Measurements from ENCODE around the gene WASHC3.
"Not testable (repeated sequence)": the region's sequence is repeated elsewhere in the genome, so short reads cannot be mapped to it uniquely, and the experiment has no call there.

Gene WASHC3

GRCh38 chr12:102061560-102062418 lies at the start of gene WASHC3:
Gene WASHC3 (minus strand): TSS chr12:102061991. CDS start chr12:102061962, 29 bp downstream.
- peak within 1 kb of the TSS; percentile 100 for H3K27ac Mint-ChIP-seq
- no peaks in the 10 kb centered on the region for H3K27me3 Mint-ChIP-seq
- H3K4me1 Mint-ChIP-seq, result peaks cover 10% of the 10 kb centered on the region
- no peaks in the 10 kb centered on the region for H3K9me3 Mint-ChIP-seq
- peaks cover 12% of the 10 kb centered on the region for H3K36me3 Mint-ChIP-seq
- H3K4me3 Mint-ChIP-seq, result peak within 1 kb of the TSS; percentile 94
- ATAC-seq (ENCODE audit: low read depth) (peak; percentile 90), DNase-seq (ENCODE audit: low spot score in 2 of 2) (peak; percentile 85 to 90)

DNA sequence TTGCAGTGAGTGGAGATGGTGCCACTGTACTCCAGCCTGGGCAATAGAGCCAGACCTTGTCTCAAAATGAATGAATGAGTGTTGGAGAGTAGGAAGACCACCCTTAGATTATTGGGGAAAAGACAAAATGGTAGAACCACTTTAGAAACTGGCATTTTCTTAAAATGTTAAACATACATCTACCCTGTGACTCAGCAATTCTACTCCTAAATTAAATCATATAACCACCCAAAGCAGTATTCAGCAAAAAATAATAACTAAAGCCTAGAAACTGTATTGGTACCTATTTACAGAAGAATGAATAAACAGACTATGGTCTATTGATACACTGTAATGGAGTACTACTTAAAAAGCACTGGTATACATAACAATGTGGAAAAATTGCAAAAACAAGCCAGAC lies 49.0 kb upstream of the WASHC3 start:
- no peak overlapping the region for H3K4me3 Mint-ChIP-seq
- ATAC-seq (ENCODE audit: low read depth) (no peak), DNase-seq (ENCODE audit: low spot score in 2 of 2) (no peak)
- no peaks in the 10 kb centered on the region for H3K9me3 Mint-ChIP-seq
- H3K27me3 Mint-ChIP-seq, result no peaks in the 10 kb centered on the region
- peaks cover 45% of the 10 kb centered on the region for H3K36me3 Mint-ChIP-seq
- H3K27ac Mint-ChIP-seq, result no peak overlapping the region
- peaks cover 2% of the 10 kb centered on the region for H3K4me1 Mint-ChIP-seq

DNA sequence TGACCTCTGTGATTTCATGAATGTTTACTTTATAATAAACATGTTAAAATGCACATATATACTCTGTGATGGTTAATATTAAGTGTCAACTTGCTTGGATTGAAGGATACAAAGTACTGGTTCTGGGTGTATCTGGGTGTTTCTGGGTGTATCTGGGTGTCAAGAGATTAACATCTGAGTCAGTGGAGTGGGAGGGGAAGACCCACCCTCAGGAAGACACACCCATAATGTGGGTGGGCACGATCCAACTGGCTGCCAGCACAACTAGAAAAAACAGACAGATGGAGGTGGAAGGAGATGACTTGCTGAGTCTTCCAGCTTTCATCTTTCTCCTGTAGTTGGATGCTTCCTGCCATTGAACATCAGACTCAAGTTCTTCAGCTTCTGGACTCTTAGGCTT lies 46.2 kb upstream of the WASHC3 start:
- ATAC-seq (ENCODE audit: low read depth) (no peak), DNase-seq (ENCODE audit: low spot score in 2 of 2) (no peak)
- H3K27ac Mint-ChIP-seq, result no peak overlapping the region
- no peaks in the 10 kb centered on the region for H3K27me3 Mint-ChIP-seq
- no peaks in the 10 kb centered on the region for H3K4me1 Mint-ChIP-seq
- H3K36me3 Mint-ChIP-seq, result peaks cover 53% of the 10 kb centered on the region
- no peak overlapping the region for H3K4me3 Mint-ChIP-seq
- no peaks in the 10 kb centered on the region for H3K9me3 Mint-ChIP-seq

GRCh38 chr12:102106905-102107304 lies 45.1 kb upstream of the WASHC3 start:
- no peaks in the 10 kb centered on the region for H3K4me1 Mint-ChIP-seq
- no peak overlapping the region for H3K4me3 Mint-ChIP-seq
- H3K27ac Mint-ChIP-seq, result no peak overlapping the region
- H3K27me3 Mint-ChIP-seq, result no peaks in the 10 kb centered on the region
- ATAC-seq (ENCODE audit: low read depth) (no peak), DNase-seq (ENCODE audit: low spot score in 2 of 2) (no peak)
- no peaks in the 10 kb centered on the region for H3K9me3 Mint-ChIP-seq
- H3K36me3 Mint-ChIP-seq, result peaks cover 54% of the 10 kb centered on the region

GRCh38 chr12:102096855-102097254 lies 35.1 kb upstream of the WASHC3 start:
- no peaks in the 10 kb centered on the region for H3K4me1 Mint-ChIP-seq
- no peaks in the 10 kb centered on the region for H3K27me3 Mint-ChIP-seq
- no peak overlapping the region for H3K27ac Mint-ChIP-seq
- H3K9me3 Mint-ChIP-seq, result no peaks in the 10 kb centered on the region
- H3K36me3 Mint-ChIP-seq, result peaks cover 13% of the 10 kb centered on the region
- H3K4me3 Mint-ChIP-seq, result no peak overlapping the region
- DNase-seq (ENCODE audit: low spot score in 2 of 2) (no peak), ATAC-seq (ENCODE audit: low read depth) (no peak)

DNA sequence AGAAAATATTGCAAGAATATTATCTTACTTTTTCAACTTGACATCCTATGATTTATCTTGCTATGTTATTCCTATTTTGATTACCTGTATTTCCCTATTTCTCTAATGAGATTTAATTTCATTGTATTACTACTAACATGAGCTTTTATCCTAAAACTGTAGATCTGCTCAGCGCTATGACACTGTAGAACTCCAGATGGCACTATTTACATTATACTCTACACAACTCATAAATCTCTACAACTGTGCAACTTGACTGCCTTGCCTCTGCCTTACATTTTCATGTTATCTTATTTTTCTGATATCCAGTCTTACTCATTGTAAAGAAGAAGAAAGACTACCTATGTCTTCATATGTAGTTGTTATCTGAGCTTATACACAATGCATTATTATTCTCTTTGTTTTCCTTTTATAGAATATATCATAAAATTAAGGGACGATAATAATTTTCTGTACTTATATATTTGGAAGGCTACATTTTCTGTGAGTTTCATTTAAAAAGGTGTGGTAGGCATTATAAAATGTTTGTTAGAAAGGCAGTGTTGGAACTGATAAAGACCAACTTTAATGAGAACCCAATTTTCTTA lies 34.0 kb upstream of the WASHC3 start:
- ATAC-seq (ENCODE audit: low read depth) (peak; percentile 32), DNase-seq (ENCODE audit: low spot score in 2 of 2) (no peak)
- H3K4me3 Mint-ChIP-seq, result no peak overlapping the region
- no peaks in the 10 kb centered on the region for H3K4me1 Mint-ChIP-seq
- H3K27me3 Mint-ChIP-seq, result no peaks in the 10 kb centered on the region
- H3K9me3 Mint-ChIP-seq, result no peaks in the 10 kb centered on the region
- H3K36me3 Mint-ChIP-seq, result peaks cover 13% of the 10 kb centered on the region
- H3K27ac Mint-ChIP-seq, result no peak overlapping the region

- ATAC-seq (ENCODE audit: low read depth), result no peak
- no peak overlapping the region for H3K27ac Mint-ChIP-seq
Measured at GRCh38 chr12:102093319-102093718, 31.5 kb upstream of the WASHC3 start.

GRCh38 chr12:102089228-102089835 lies 27.5 kb upstream of the WASHC3 start:
- H3K36me3 Mint-ChIP-seq, result peaks cover 16% of the 10 kb centered on the region
- not testable (repeated sequence) for H3K4me3 Mint-ChIP-seq; H3K9me3 Mint-ChIP-seq; ATAC-seq (ENCODE audit: low read depth); H3K4me1 Mint-ChIP-seq; DNase-seq (ENCODE audit: low spot score in 2 of 2); H3K27me3 Mint-ChIP-seq; H3K27ac Mint-ChIP-seq

More at GRCh38 chr12:102093319-102093718, 31.5 kb upstream of the WASHC3 start:
- no peak for DNase-seq (ENCODE audit: low spot score in 2 of 2)
- Mint-ChIP-seq H3K4me3 (no peak overlapping the region), H3K27me3 (no peaks in the 10 kb centered on the region), H3K36me3 (peaks cover 14% of the 10 kb centered on the region), H3K9me3 (no peaks in the 10 kb centered on the region), H3K4me1 (no peaks in the 10 kb centered on the region)

DNA sequence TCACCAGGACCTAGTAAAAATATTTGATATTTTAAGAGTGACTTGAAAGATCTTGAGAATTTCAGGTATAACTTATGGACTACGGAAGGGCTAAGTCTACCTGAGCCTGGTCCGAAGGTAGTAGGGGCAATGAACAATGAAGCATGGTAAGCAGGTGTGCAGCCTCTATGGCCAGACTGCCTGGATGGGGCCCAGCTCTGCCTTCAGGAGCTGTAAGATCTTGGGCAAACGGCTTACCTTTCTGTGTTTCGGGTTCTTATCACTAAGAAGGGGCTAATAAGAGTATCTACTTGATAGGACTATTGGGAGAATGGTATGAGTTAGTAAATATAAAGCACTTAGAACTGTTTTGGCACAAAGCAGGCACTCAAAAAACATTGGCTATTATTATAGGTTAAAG lies 19.1 kb upstream of the WASHC3 start:
- no peaks in the 10 kb centered on the region for H3K27me3 Mint-ChIP-seq

DNA sequence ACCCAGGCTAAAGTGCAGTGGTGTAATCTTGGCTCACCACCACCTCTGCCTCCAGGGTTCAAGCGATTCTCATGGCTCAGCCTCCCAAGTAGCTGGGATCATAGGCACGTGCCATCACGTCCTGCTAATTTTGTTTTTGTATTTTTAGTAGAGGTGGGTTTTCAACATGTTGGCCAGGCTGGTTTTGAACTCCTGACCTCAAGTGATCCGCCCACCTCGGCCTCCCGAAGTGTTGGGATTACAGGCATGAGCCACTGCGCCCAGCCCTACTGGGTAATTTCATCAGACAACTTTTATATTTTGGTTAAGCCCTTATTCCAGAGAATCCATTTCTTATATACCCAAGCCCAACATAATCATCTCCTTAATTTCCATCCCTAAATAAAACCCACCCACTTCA lies 10.3 kb upstream of the WASHC3 start:
- ATAC-seq (ENCODE audit: low read depth); H3K9me3 Mint-ChIP-seq; H3K27me3 Mint-ChIP-seq; H3K4me3 Mint-ChIP-seq; H3K4me1 Mint-ChIP-seq; H3K27ac Mint-ChIP-seq; H3K36me3 Mint-ChIP-seq; DNase-seq (ENCODE audit: low spot score in 2 of 2): not testable (repeated sequence)

More for the DNA sequence above, 19.1 kb upstream of the WASHC3 start:
- ATAC-seq (ENCODE audit: low read depth) (no peak), DNase-seq (ENCODE audit: low spot score in 2 of 2) (no peak)
- no peaks in the 10 kb centered on the region for H3K9me3 Mint-ChIP-seq
- peaks cover 27% of the 10 kb centered on the region for H3K36me3 Mint-ChIP-seq
- no peak overlapping the region for H3K4me3 Mint-ChIP-seq
- no peaks in the 10 kb centered on the region for H3K4me1 Mint-ChIP-seq
- H3K27ac Mint-ChIP-seq, result no peak overlapping the region

DNA sequence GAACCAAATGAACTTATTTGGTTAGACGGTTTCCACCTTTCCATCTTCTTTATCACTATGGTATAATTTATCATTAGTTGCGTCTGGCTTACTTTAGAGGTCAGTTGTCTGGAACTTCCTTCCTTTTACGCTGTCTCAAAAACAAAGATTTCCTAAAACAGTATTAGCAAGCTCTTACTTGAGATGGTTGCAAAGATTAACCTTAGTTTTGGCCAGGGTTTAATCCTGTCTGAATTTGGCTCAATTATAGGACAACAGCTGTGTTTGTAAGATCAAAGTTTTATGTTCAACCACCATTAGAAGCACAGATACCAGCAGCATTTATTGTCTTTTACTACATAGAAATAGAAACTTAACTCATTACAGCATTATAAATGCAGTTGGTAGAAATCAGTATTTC lies 7.9 kb upstream of the WASHC3 start:
- no peaks in the 10 kb centered on the region for H3K9me3 Mint-ChIP-seq

DNA sequence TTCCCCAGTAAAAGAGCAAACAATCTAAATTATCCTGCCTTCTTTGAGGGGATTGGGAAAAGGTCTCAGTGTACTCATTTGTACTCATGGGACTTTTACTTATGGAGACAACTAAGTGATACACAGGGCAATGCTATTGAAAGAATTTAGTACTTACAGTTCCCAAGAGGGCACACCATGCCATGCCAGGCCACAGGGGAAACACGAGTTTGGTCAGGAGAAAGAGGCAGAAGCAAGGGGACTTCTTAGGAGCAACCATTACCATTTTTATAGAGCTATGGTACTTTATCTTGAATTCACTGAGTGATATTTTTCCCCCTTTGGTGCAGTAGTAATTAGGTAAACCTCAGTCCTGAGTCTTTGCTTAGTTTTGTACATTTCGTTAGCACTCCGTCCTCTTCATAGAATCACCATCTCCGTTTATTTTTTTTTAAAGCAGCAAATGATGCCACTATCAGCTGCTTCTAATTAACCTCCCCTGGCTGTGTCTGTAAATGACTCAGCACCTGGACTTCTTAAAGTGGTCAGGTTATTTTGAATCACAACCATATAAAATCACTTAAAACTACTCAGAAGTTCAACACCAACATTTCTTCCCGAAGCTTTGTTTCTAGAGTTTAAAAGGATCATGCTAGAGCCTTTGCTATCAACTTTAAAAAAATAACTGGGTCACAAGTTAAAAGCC lies 5.9 kb upstream of the WASHC3 start:
- no peaks in the 10 kb centered on the region for H3K36me3 Mint-ChIP-seq
- H3K27ac Mint-ChIP-seq, result no peak overlapping the region
- DNase-seq (ENCODE audit: low spot score in 2 of 2) (no peak), ATAC-seq (ENCODE audit: low read depth) (no peak)
- no peak overlapping the region for H3K4me3 Mint-ChIP-seq
- no peaks in the 10 kb centered on the region for H3K27me3 Mint-ChIP-seq
- no peaks in the 10 kb centered on the region for H3K4me1 Mint-ChIP-seq
- no peaks in the 10 kb centered on the region for H3K9me3 Mint-ChIP-seq

More for the DNA sequence above, 7.9 kb upstream of the WASHC3 start:
- Mint-ChIP-seq H3K27me3 (no peaks in the 10 kb centered on the region), H3K4me3 (no peak overlapping the region), H3K27ac (no peak overlapping the region), H3K4me1 (no peaks in the 10 kb centered on the region), H3K36me3 (peaks cover 1% of the 10 kb centered on the region)
- DNase-seq (ENCODE audit: low spot score in 2 of 2) (no peak), ATAC-seq (ENCODE audit: low read depth) (no peak)

GRCh38 chr12:102064476-102064875 lies 2.7 kb upstream of the WASHC3 start:
- ATAC-seq (ENCODE audit: low read depth) (no peak), DNase-seq (ENCODE audit: low spot score in 2 of 2) (no peak)
- H3K4me3 Mint-ChIP-seq, result no peak overlapping the region
- no peak overlapping the region for H3K27ac Mint-ChIP-seq
- H3K27me3 Mint-ChIP-seq, result no peaks in the 10 kb centered on the region
- no peaks in the 10 kb centered on the region for H3K9me3 Mint-ChIP-seq
- H3K36me3 Mint-ChIP-seq, result no peaks in the 10 kb centered on the region
- peaks cover 9% of the 10 kb centered on the region for H3K4me1 Mint-ChIP-seq

DNA sequence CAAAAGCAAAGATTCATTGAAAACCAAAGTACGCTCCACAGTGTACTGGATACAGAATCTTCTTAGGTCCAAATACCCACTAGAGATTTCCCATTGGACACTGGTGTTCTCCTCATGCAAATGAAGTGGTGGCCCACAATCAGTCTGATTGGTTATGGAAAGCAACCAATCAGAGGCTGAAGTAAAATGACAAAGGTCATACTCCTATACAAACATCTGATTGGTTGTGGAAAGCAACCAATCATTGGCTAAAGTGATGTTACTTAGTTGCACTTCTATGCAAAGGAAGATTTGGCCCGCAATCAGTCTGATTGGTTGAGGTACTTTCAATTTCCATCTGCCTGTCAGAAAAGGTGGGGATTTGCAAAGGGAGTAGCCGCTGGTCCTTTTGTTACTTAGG lies 1.3 kb upstream of the WASHC3 start:
- ATAC-seq (ENCODE audit: low read depth), result no peak
- Mint-ChIP-seq H3K27ac (no peak overlapping the region), H3K9me3 (no peaks in the 10 kb centered on the region), H3K27me3 (no peaks in the 10 kb centered on the region), H3K4me3 (no peak overlapping the region), H3K36me3 (peaks cover 6% of the 10 kb centered on the region), H3K4me1 (peaks cover 9% of the 10 kb centered on the region)
- no peak for DNase-seq (ENCODE audit: low spot score in 2 of 2)

Measured in memory B cell (primary cell).